WTC11 (cell line): Measurements from ENCODE around the gene CLDN6. TPM values are rescaled to one million over a fixed set of nuclear protein-coding genes. Genes with fewer than 3 reads are reported as not detected.

Experiments
- ATAC-seq: fragments of 200-7000 bp; cut with Tn5 transposase; 2 replicates; pipeline ENCODE4 v1.10.0; 2021; ENCODE audit warnings: mild to moderate bottlenecking, moderate library complexity
- CTCF ChIA-PET: fragments of 300-600 bp; sonication (Branson Sonifier 250); formaldehyde crosslinking; loops from one replicate; lab custom pipeline; 2021; ENCODE audit warnings: antibody characterized with exemption; lab: Charles Lee
- POLR2A ChIA-PET: fragments of 350-600 bp; sonication (Branson Sonifier 250); formaldehyde crosslinking; loops from one replicate; lab custom pipeline; 2021; ENCODE audit warnings: antibody characterized with exemption; lab: Charles Lee
- DNase-seq: peaks from one replicate; pipeline ENCODE4 v3.0.0; 2021; ENCODE audit warnings: low spot score
- H3K27ac Mint-ChIP-seq: 2 replicates; pipeline ENCODE4 v1.8.0; 2021; ENCODE audit warnings: mixed read lengths
- H3K27me3 Mint-ChIP-seq: 2 replicates; pipeline ENCODE4 v1.8.0; 2021; ENCODE audit warnings: low read depth, mild to moderate bottlenecking, moderate library complexity, mixed read lengths
- H3K36me3 Mint-ChIP-seq: 2 replicates; pipeline ENCODE4 v1.8.0; 2021; ENCODE audit warnings: mixed read lengths
- H3K4me1 Mint-ChIP-seq: 2 replicates; pipeline ENCODE4 v1.8.0; 2022; ENCODE audit warnings: mixed read lengths
- H3K4me3 Mint-ChIP-seq: 2 replicates; pipeline ENCODE4 v1.8.0; 2021; ENCODE audit warnings: mild to moderate bottlenecking, moderate library complexity, mixed read lengths
- H3K9me3 Mint-ChIP-seq: 2 replicates; pipeline ENCODE4 v1.8.0; 2021; ENCODE audit warnings: mixed read lengths
- CBFB ChIP-seq: sonication (generic); formaldehyde crosslinking; IDR thresholded peaks from 2 replicates; pipeline ENCODE4 v1.8.1; 2022; ENCODE audit warnings: mild to moderate bottlenecking, low read depth, missing genetic modification reagents
- CREB1 ChIP-seq: sonication (generic); formaldehyde crosslinking; IDR thresholded peaks from 2 replicates; pipeline ENCODE4 v1.8.0; 2023; ENCODE audit warnings: mild to moderate bottlenecking, missing genetic modification reagents
- ELF4 ChIP-seq: sonication (generic); formaldehyde crosslinking; IDR thresholded peaks from 2 replicates; pipeline ENCODE4 v1.8.1; 2022; ENCODE audit warnings: low read depth, mild to moderate bottlenecking, moderate library complexity, missing genetic modification reagents
- ESRRA ChIP-seq: sonication (generic); formaldehyde crosslinking; IDR thresholded peaks from 2 replicates; pipeline ENCODE4 v1.8.1; 2022; ENCODE audit warnings: mild to moderate bottlenecking, missing genetic modification reagents, borderline replicate concordance
- ETV6 ChIP-seq: sonication (generic); formaldehyde crosslinking; IDR thresholded peaks from 2 replicates; pipeline ENCODE4 v1.8.1; 2022; ENCODE audit warnings: mild to moderate bottlenecking, missing genetic modification reagents
- IRF2 ChIP-seq: sonication (generic); formaldehyde crosslinking; IDR thresholded peaks from 2 replicates; pipeline ENCODE4 v1.8.0; 2022; ENCODE audit warnings: low read depth, missing genetic modification reagents, borderline replicate concordance
- JUN ChIP-seq: sonication (generic); formaldehyde crosslinking; IDR thresholded peaks from 2 replicates; pipeline ENCODE4 v1.8.0; 2023; ENCODE audit warnings: mild to moderate bottlenecking, missing genetic modification reagents
- KAT7 ChIP-seq: sonication (generic); formaldehyde crosslinking; IDR thresholded peaks from 2 replicates; pipeline ENCODE4 v1.8.1; 2023; ENCODE audit warnings: missing genetic modification reagents, mild to moderate bottlenecking, borderline replicate concordance
- MXD4 ChIP-seq: fragments of 250-450 bp; sonication (Bioruptor Pico); IDR thresholded peaks from 2 replicates; pipeline ENCODE4 v1.8.0; 2021; ENCODE audit warnings: mild to moderate bottlenecking, moderate library complexity, borderline replicate concordance
- NR1H2 ChIP-seq: sonication (generic); formaldehyde crosslinking; IDR thresholded peaks from 2 replicates; pipeline ENCODE4 v1.9.0; 2021; ENCODE audit warnings: mild to moderate bottlenecking, moderate library complexity, missing genetic modification reagents
- NR3C1 ChIP-seq: sonication (generic); formaldehyde crosslinking; conservative IDR thresholded peaks from 2 replicates; pipeline ENCODE4 v1.8.1; 2023; ENCODE audit warnings: low read depth, mild to moderate bottlenecking, missing genetic modification reagents
- SMAD4 ChIP-seq: sonication (generic); formaldehyde crosslinking; IDR thresholded peaks from 2 replicates; pipeline ENCODE4 v1.8.0; 2022; ENCODE audit warnings: mild to moderate bottlenecking, missing genetic modification reagents
- SOX15 ChIP-seq: fragments of 250-450 bp; sonication (Bioruptor Pico); IDR thresholded peaks from 2 replicates; pipeline ENCODE4 v1.9.0; 2021; ENCODE audit warnings: mild to moderate bottlenecking
- TEAD1 ChIP-seq: sonication (generic); formaldehyde crosslinking; IDR thresholded peaks from 2 replicates; pipeline ENCODE4 v1.8.0; 2022; ENCODE audit warnings: mild to moderate bottlenecking, missing genetic modification reagents
- ZNF281 ChIP-seq: sonication (generic); formaldehyde crosslinking; IDR thresholded peaks from 2 replicates; pipeline ENCODE4 v1.8.0; 2023; ENCODE audit warnings: mild to moderate bottlenecking, missing genetic modification reagents
- ZNF317 ChIP-seq: sonication (generic); formaldehyde crosslinking; IDR thresholded peaks from 2 replicates; pipeline ENCODE4 v1.8.1; 2023; ENCODE audit warnings: low read depth, mild to moderate bottlenecking, moderate library complexity, missing genetic modification reagents, borderline replicate concordance
- ZNF423 ChIP-seq: fragments of 250-450 bp; sonication (Bioruptor Pico); IDR thresholded peaks from 2 replicates; pipeline ENCODE4 v2.1.2; 2022; ENCODE audit warnings: mild to moderate bottlenecking, moderate library complexity
- total RNA-seq: library from RNA; stranded (reverse); gene quantifications from 3 replicates; pipeline ENCODE4 v1.2.3, GENCODE V29; 2021
- TF ChIP-seq, protein P1 (sequence below): fragments of 250-450 bp; sonication (Bioruptor Pico); IDR thresholded peaks from 2 replicates; pipeline ENCODE4 v1.9.0; 2021; ENCODE audit warnings: mild to moderate bottlenecking, borderline replicate concordance
- TF ChIP-seq, protein P2 (sequence below): sonication (generic); formaldehyde crosslinking; IDR thresholded peaks from 2 replicates; pipeline ENCODE4 v1.8.1; 2023; ENCODE audit warnings: mild to moderate bottlenecking, missing genetic modification reagents
- TF ChIP-seq, protein P3 (sequence below): sonication (generic); formaldehyde crosslinking; conservative IDR thresholded peaks from 2 replicates; pipeline ENCODE4 v1.8.1; 2022; ENCODE audit warnings: mild to moderate bottlenecking, missing genetic modification reagents
- TF ChIP-seq, protein P4 (sequence below): fragments of 250-450 bp; sonication (Bioruptor Pico); IDR thresholded peaks from 2 replicates; pipeline ENCODE4 v1.9.0; 2021; ENCODE audit warnings: mild to moderate bottlenecking
- TF ChIP-seq, protein P5 (sequence below): sonication (generic); formaldehyde crosslinking; IDR thresholded peaks from 2 replicates; pipeline ENCODE4 v1.8.1; 2022; ENCODE audit warnings: low read depth, mild to moderate bottlenecking, moderate library complexity, missing genetic modification reagents, borderline replicate concordance
- TF ChIP-seq, protein P6 (sequence below): sonication (generic); formaldehyde crosslinking; IDR thresholded peaks from 2 replicates; pipeline ENCODE4 v1.8.1; 2022; ENCODE audit warnings: low read depth, missing genetic modification reagents, borderline replicate concordance

Gene CLDN6
- total RNA-seq, 1 experiment from 2014 or later = 746 TPM

GRCh38 chr16:2980227-2981176, 37.5 kb downstream of the CLDN6 start, which contains the start of gene PKMYT1:
Gene PKMYT1 (minus strand): TSS chr16:2980446. CDS start chr16:2979657, 789 bp downstream.
- CTCF ChIA-PET = interaction anchor here (0.6 to 3.9 kb wide), 17 partner anchors 8 to 149 kb away, joined by 3 to 46 read pairs (median 4); partner anchors contain the start of genes KREMEN2 and TNFRSF12A
- H3K27me3 Mint-ChIP-seq = peaks cover 6% of the 10 kb centered on the region; the same call in 1 of the 2 replicates
- DNase-seq = peak; percentile 89
- no peaks in the 10 kb centered on the region for H3K36me3 Mint-ChIP-seq
- peak within 1 kb of the TSS; percentile 79 for H3K4me3 Mint-ChIP-seq
- H3K9me3 Mint-ChIP-seq = no peaks in the 10 kb centered on the region
- peak; percentile 72 for ATAC-seq
- peak within 1 kb of the TSS; percentile 91 for H3K27ac Mint-ChIP-seq
- peaks cover 24% of the 10 kb centered on the region for H3K4me1 Mint-ChIP-seq
- POLR2A ChIA-PET = interaction anchor here (0.7 to 2.8 kb wide), 8 partner anchors 8 to 47 kb away, joined by 3 to 11 read pairs (median 5); partner anchors contain the start of gene PAQR4
- no peak for TF ChIP-seq ELF4 (CRISPR knock-in tag)
- TF ChIP-seq NR3C1 (CRISPR knock-in tag) = no peak
- TF ChIP-seq SMAD4 (CRISPR knock-in tag) = no peak
- TF ChIP-seq, protein P1, sequence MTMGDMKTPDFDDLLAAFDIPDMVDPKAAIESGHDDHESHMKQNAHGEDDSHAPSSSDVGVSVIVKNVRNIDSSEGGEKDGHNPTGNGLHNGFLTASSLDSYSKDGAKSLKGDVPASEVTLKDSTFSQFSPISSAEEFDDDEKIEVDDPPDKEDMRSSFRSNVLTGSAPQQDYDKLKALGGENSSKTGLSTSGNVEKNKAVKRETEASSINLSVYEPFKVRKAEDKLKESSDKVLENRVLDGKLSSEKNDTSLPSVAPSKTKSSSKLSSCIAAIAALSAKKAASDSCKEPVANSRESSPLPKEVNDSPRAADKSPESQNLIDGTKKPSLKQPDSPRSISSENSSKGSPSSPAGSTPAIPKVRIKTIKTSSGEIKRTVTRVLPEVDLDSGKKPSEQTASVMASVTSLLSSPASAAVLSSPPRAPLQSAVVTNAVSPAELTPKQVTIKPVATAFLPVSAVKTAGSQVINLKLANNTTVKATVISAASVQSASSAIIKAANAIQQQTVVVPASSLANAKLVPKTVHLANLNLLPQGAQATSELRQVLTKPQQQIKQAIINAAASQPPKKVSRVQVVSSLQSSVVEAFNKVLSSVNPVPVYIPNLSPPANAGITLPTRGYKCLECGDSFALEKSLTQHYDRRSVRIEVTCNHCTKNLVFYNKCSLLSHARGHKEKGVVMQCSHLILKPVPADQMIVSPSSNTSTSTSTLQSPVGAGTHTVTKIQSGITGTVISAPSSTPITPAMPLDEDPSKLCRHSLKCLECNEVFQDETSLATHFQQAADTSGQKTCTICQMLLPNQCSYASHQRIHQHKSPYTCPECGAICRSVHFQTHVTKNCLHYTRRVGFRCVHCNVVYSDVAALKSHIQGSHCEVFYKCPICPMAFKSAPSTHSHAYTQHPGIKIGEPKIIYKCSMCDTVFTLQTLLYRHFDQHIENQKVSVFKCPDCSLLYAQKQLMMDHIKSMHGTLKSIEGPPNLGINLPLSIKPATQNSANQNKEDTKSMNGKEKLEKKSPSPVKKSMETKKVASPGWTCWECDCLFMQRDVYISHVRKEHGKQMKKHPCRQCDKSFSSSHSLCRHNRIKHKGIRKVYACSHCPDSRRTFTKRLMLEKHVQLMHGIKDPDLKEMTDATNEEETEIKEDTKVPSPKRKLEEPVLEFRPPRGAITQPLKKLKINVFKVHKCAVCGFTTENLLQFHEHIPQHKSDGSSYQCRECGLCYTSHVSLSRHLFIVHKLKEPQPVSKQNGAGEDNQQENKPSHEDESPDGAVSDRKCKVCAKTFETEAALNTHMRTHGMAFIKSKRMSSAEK (CRISPR knock-in tag) = no peak
- peak; percentile 31; the same call in 1 of the 2 replicates for TF ChIP-seq ZNF423 (CRISPR knock-in tag)
- TF ChIP-seq ETV6 (CRISPR knock-in tag) = peak; percentile 80; the same call in 1 of the 2 replicates
- TF ChIP-seq ESRRA (CRISPR knock-in tag) = peak; percentile 38; the same call in 1 of the 2 replicates
- no peak for TF ChIP-seq CBFB (CRISPR knock-in tag)
- no peak for TF ChIP-seq MXD4 (CRISPR knock-in tag)
- no peak for TF ChIP-seq CREB1 (CRISPR knock-in tag)
- no peak for TF ChIP-seq TEAD1 (CRISPR knock-in tag)
- TF ChIP-seq SOX15 (CRISPR knock-in tag) = no peak
- TF ChIP-seq, protein P2, sequence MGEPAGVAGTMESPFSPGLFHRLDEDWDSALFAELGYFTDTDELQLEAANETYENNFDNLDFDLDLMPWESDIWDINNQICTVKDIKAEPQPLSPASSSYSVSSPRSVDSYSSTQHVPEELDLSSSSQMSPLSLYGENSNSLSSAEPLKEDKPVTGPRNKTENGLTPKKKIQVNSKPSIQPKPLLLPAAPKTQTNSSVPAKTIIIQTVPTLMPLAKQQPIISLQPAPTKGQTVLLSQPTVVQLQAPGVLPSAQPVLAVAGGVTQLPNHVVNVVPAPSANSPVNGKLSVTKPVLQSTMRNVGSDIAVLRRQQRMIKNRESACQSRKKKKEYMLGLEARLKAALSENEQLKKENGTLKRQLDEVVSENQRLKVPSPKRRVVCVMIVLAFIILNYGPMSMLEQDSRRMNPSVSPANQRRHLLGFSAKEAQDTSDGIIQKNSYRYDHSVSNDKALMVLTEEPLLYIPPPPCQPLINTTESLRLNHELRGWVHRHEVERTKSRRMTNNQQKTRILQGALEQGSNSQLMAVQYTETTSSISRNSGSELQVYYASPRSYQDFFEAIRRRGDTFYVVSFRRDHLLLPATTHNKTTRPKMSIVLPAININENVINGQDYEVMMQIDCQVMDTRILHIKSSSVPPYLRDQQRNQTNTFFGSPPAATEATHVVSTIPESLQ (CRISPR knock-in tag) = no peak
- TF ChIP-seq ZNF281 (CRISPR knock-in tag) = no peak
- TF ChIP-seq ZNF317 (CRISPR knock-in tag) = no peak; the same call in 1 of the 2 replicates
- no peak for TF ChIP-seq IRF2 (CRISPR knock-in tag)
- no peak for TF ChIP-seq KAT7 (CRISPR knock-in tag)
- TF ChIP-seq, protein P3, sequence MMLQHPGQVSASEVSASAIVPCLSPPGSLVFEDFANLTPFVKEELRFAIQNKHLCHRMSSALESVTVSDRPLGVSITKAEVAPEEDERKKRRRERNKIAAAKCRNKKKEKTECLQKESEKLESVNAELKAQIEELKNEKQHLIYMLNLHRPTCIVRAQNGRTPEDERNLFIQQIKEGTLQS (CRISPR knock-in tag) = no peak
- no peak for TF ChIP-seq NR1H2 (CRISPR knock-in tag)
- no peak for TF ChIP-seq JUN (CRISPR knock-in tag)
- TF ChIP-seq, protein P4, sequence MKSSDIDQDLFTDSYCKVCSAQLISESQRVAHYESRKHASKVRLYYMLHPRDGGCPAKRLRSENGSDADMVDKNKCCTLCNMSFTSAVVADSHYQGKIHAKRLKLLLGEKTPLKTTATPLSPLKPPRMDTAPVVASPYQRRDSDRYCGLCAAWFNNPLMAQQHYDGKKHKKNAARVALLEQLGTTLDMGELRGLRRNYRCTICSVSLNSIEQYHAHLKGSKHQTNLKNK (CRISPR knock-in tag) = no peak
- TF ChIP-seq, protein P5, sequence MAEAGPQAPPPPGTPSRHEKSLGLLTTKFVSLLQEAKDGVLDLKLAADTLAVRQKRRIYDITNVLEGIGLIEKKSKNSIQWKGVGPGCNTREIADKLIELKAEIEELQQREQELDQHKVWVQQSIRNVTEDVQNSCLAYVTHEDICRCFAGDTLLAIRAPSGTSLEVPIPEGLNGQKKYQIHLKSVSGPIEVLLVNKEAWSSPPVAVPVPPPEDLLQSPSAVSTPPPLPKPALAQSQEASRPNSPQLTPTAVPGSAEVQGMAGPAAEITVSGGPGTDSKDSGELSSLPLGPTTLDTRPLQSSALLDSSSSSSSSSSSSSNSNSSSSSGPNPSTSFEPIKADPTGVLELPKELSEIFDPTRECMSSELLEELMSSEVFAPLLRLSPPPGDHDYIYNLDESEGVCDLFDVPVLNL (CRISPR knock-in tag) = no peak; the same call in 1 of the 2 replicates
- TF ChIP-seq, protein P6, sequence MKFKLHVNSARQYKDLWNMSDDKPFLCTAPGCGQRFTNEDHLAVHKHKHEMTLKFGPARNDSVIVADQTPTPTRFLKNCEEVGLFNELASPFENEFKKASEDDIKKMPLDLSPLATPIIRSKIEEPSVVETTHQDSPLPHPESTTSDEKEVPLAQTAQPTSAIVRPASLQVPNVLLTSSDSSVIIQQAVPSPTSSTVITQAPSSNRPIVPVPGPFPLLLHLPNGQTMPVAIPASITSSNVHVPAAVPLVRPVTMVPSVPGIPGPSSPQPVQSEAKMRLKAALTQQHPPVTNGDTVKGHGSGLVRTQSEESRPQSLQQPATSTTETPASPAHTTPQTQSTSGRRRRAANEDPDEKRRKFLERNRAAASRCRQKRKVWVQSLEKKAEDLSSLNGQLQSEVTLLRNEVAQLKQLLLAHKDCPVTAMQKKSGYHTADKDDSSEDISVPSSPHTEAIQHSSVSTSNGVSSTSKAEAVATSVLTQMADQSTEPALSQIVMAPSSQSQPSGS (CRISPR knock-in tag) = no peak
